HG03575 (cell line): Measurements from ENCODE around the gene C1orf35.

Source experiments
- ATAC-seq: cut with Tn5 transposase; IDR thresholded peaks from one replicate; pipeline ENCODE4 v1.9.1; 2021; ENCODE audit not compliant: unreplicated experiment, insufficient number of reproducible peaks, low FRiP score; ENCODE audit errors: extremely low read depth

Gene C1orf35

DNA sequence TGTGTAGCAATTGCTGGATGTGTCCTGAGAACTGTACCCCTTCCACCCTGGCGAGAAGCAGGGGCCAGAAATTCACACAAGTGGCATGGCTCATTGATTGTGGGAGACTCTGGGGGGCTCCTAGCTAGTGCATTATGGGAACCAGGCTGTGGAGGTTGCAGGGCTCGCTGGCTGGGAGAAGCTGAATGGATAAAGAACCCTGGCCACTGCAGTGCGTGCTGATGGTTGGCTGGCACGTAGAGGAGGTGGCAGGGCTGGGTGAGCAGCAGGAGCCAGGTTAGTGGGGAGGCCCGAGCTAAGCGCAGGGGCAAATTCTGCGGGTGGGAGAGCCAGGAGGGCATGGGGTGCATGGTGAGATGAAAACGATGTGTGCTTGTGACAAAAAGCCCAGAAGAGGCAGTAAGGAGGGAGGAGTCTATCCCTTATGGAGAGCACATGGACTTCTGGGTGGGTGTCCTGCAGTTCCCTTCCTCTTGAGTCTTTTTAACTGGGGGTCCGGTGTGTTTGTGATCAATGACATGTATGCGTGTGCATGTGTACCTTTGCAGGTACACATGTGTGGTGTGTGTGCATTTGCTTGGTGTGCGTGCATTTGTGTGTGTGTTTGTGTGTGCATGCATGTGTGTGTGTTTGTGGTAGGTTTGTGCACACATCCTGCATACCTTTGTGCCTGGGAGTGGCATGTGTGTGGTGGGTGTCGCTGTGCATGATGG, 40.5 kb upstream of the C1orf35 start:
- no peak for ATAC-seq

DNA sequence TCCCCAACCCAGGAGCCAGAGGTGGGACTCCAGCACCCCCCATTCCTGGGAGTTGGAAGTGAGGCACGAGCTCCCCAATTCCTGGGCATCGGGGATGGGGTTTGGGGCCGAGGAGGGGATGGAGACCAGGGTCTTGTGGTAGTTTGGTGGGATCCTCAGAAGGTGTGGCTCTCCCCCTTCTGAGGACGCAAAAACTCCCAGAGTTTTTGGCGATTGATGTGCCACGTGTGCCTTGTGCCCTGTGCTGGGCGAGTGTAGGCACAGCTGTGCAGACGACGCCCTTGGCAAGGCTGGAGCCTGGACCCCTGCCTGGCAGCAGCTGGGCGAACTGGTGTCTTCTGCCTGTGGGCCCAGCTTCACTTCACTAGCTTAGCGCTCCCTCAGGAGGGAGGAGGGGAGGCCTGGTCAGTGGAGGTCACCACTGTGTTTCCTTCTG, 39.6 kb upstream of the C1orf35 start:
- ATAC-seq, result no peak

DNA sequence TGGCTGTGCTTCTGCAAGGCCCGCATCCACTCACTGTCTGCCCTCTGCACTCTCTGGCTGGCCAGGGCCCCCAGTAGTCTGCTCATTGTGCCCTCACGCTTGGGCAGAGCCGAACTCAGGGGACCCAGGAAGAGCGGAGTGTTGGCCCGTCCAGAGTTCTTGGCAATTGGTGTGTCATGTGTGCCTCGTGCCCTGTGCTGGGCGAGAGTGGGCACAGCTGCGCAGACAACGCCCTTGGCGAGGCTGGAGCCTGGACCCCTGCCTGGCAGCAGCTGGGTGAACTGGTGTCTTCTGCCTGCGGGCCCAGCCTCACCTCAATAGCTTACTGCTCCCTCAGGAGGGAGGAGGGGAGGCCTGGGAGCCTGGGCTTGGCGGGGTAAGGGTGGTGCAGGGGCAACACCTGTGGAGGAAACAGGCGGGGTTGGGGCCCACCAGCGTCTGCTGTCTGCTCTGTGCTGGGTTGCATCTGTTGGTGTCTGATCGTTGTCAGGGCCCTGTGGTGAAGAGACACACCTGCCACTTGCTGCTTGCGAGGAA, 39.1 kb upstream of the C1orf35 start:
- ATAC-seq, result no peak

DNA sequence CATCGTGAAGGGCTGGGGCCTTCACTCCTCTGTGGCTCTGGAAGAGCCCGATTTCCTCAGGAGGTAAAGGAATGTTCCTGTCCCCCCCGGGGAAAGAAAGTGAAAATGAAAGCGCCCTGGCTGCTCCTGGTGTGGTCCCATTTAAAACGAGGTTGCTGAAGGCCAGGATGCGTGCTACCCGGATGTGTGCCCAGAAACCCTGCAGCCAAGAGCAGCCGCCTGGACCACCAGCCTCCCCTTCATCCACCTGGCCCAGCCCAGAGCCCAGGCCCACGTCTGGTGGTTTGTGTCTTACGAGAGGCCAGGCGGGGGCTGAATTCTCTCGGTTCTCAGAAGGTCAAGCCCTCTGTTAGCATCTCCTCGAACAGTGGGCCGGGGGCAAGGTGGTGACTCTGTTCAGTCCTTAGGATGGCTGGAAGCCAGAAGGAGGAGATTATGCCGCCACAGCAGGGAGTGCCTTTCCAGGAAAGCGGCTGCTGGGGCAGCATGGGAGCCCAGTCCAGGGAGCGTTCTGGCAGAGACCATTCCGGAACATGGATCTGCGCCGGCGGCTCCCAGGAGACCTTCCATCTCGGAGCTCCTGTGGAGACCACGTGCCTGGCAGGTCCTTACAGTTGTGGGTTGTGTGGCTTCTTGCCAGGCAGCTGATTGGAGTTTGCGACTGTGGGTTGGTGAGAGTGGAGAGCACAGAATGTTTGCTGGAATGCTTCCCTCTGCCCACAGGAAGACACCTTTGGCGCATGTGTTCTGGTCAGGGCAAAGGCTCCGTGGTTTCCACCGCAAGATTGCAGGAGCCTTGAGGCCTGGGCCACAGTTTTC, 38.3 kb upstream of the C1orf35 start:
- no peak for ATAC-seq

DNA sequence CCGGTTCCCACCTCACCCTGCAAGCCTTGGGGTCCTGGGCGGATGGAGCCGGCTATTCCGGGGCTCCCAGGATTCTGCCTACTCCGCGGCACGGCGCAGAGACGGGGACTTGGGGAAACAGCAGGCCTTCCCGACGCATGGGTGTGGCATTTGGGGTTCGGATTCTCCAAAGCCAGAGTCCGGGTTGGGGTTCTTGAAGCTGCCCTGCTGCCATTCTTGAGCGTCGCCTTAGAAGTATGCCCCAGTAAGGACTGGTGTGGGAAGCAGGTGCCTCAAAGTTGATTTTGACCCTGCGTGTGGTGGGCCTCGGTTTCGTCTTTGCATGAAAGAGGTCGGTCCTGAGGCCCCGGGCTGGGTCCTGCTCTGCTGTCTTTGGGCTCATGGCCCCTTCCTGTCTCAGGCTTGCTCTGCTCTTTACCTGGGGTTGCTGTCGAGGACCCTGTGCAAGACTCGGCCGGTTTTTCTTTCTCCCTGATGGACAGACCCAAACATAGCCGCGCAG, 37.6 kb upstream of the C1orf35 start:
- no peak for ATAC-seq

DNA sequence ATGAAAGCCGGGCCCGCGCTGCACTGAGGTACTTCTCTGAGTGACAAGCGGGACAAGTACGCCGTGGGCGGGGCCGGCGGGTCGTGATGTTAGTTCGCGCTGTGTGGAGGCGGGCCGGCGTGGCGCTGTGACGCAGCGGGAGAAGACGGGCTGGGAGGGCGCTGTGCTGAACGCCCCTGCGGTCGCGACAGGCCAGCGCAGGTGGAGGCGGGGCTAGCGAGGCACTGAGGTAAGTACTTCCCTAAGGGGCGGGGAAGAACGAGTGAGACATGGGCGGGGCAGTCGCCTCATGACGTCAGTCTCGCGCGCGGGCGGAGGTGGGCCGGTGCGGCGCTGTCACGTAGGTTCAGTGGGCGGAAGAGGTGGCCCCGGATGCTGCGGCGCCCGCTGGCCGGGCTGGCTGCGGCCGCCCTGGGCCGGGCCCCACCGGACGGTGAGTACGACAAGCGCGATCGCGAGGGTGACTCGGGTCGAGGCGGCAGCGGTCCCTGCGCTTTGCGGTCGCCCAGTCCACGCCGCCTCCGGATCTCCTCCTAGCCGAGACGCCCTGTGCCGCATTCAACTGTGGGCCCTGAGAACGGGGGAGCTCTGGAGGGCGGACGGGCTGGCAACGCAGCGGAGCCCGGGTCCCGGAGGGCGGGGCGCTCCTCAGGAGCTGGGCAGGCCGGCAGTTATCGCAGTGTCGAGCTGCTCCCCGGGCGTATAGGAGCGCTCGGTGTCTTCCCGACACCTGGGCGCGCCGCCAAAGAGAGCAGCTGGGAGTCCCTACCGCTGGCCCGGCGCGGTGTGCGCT, 37.0 kb upstream of the C1orf35 start, which contains the start of gene GUK1:
TSS of gene GUK1 (plus strand) at position 349 of the 793 bp plus-strand sequence. CDS start at position 373, 24 bp downstream.
- ATAC-seq, result peak; percentile 92

DNA sequence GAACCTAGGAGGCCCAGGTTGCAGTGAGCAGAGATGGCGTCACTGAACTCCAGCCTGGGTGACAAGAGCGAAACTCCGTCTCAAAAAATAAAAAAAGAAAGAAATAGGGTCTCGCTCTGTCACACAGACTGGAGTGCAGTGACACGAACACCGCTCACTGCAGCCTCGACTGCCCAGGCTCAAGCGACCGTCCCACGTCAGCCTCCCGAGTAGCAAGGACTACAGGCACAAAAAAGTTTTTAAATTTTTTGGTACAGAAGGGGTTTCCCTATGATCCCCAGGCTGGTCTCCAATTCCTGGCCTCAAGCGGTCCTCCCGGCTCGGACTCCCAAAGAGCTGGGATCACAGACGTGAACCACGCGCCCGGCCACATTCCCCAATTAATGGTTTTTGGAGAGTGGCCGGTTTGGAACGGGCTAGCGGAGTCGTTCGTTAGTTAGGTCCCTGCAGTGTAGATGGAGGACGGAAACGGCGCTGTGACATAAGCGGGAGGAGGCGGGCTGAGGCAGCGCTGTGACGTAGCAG, 36.3 kb upstream of the C1orf35 start:
- no peak for ATAC-seq

DNA sequence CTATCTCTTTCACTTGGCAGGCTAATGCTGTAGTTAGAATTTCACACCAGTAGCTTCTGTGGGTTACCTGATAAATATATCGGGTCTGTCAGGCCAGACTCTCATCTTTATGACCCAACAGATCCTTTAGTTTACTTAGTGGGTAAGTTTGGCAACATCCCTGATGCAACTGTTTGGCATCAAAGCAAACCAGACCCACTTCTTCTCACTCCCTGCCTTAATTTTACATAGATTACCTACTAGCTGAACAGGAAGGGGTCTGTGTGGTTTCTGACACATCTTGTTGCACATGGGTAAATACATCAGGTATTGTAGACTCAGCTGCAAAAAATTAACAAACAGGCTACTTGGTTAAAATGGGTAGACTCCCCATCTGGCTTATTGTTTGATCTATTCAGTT, 33.8 kb upstream of the C1orf35 start:
- no peak for ATAC-seq

DNA sequence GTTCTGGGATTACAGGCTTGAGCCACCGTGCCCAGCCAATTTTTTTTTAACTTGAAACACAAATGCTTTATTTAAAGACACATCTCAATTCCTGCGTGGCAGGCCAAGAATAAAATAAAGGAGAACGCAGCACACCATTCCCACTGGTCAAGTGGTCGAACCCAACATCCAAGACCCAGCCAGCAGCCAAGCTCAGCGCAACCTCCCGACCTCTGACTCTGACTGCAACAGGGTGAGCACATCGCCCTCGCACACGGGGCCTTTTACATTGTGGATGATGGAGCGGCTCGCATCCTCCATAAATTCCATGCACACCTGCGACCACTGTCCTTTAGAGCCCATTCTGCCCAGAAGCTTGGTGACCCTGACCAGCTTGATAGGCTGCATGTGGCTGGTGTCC, 31.5 kb upstream of the C1orf35 start:
- no peak for ATAC-seq

DNA sequence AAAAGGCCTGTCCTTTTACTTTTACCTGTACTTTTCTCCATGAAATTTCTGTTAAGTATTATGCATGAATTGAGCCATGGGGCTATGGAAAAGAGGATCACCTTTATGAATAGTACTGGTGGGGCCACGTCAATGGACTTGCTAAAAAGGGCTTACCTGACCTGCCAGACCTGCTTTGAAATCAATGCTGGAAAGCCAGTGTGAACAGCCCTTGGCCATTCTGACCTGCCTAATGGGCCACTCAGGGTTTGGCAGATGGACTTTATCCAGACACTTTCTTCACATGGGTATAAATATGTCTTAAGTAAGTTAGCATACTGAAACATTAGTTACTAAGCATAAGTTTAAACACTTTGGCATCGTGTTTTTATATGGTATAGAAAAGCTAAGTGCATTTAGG, 28.6 kb upstream of the C1orf35 start:
- no peak for ATAC-seq

DNA sequence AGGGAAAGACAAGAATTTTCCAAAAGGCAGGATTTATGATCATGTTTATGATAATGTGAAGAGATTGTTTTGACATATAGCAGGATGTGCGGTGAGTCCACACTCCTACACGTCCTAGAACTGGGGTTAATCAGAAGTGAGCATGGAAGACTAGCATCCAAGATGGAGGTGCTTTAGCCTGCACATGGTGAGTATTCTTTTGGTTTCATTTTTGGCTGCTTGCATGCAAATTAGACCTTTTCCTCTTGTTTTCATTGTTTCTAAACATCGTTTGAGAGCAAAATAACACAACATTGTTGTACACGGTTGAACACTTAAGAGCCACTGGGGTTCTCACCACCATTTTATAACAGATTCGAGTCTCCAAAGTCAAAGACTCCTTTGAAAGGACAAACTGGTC, 22.1 kb upstream of the C1orf35 start:
- no peak for ATAC-seq

DNA sequence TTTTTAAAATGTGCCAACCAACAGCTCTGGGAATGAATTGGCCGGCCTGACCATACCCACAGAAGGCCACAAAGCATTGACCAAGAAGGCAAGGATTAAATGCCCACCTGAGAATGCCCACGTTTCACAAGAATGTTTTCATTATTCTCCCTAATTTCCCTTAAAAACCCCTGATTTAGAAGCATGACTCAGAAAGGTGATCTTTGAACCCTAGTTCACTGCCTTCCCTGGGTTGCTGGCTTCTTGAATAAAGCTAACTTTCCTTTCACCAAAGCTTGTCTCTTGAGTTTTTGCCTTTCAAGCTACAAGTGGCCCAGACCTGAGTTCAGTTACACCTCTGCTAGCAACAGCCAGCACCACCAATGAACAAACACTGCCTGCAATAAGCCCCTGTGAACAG, 20.4 kb upstream of the C1orf35 start:
- ATAC-seq, result no peak

DNA sequence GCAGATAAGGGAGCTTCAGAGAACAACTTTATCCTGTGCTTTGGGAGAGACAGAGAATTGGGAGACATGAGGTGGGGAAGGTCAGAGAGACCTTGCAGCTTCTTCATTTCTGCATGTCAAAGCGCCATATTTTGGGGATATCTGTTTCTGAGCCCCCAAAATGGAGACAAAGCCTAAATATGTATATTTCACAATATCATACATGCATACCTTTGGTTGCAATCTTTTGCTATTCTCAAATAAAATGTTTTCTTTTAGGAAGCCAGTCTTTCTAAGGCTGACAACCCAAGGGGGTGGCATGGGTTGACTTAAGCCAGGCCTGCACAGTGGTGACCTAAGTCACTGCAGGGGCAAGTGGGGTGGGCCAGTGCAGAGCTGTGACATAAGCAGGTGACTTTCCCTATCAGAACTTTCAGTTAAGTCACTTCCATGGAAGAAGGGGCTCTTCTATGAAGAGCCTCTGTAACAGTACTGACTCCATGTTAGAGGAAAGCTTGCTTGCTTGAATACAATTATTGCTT, 19.9 kb upstream of the C1orf35 start:
- ATAC-seq, result no peak

DNA sequence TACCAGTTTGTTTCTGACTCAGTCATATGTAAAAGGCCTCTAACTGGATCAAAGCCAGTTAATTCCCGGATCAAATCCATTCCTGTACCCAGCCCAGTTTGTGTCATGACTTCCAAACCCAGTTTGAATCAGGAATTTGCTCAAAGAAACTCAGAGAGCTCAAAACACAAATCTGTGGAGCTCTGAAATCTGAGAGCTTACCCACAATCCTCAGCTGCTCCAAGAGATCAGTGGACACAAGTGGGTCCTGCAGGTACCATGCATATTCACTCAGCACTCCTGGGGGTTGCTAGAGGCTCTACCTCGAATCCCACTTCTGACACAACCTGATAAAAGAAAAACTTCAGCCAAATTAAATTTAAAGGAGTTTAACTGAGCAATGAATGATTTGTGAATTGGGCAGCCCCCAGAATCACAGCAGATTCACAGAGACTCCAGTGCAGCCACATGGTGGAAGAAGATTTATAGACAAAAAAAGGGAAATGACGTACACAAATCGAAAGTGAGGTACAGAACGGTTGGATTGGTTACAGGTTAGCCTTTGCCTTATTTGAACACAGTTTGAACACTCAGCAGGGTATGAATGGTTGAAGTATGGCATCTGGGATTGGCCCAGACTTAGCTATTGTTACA, 17.8 kb upstream of the C1orf35 start:
- ATAC-seq, result no peak

DNA sequence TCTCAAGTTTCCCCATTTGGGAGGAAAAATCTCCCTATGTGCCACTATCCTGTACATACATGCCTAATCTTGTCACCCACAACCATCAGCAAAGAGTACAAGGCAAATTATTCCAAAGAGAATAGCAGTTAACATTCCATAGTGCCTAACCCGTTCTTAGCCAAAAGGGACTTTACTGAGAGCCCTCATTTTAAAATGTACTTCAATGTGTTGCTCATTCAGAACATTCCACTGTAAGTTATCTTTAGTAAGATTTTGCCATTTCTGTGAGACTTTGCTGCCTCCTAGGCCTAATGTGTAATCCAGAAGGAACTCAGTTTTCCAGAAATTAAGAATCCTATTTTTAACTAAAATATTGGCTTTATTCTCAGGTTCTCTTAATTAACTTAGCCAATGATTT, 17.2 kb upstream of the C1orf35 start:
- no peak for ATAC-seq

DNA sequence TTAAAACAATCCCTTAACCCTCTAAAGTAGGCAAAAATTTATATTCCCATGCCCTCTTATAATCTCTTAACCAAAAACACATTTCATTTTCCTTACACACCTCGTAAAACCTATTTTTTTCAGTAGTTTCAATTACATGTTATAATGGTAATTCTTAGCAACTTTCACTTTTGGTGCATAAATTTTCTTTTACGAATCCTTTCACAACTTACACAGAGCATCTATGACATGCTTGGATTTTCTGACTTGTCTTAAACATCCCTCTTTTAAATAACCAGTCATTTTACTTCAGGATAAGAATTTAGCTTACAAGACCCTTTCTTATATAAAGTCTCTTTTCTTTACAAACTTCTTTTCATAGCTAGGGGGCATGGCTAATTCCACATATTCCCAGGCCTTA, 14.9 kb upstream of the C1orf35 start:
- no peak for ATAC-seq

DNA sequence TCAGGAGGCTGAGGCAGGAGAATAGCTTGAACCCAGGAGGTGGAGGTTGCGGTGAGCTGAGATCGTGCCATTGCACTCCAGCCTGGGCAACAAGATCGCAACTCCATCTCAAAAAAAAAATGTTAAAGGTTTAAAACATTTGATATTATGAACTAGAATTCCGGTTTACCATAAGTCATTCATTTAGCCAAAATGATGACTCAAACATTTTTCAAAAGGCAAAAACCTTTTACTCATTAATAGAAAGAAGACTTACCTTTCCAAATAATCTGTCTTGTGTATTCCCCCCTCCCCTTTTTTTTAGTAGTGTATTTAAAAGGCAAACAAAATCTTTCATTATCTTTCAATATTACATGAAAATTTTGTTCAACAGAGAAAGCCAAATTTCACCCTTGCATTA, 14.2 kb upstream of the C1orf35 start:
- no peak for ATAC-seq

DNA sequence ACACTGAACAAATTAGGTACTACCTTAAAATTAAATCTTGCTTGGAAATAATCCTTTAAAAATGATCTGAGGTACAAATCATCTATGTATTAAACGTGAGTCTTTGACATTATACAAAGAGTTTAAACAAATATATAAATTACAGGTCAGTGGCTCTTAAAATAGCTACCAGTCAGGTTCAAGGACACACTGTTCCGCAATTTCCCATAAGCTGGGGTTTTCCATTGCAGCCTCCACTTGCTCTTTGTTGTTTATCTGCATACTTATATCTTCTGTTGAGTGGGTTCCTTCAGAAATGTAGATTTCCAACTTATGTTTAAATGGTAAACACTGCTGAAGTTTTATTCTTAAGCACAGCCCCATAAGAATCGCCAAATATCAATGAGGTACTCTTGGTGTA, 11.7 kb upstream of the C1orf35 start:
- ATAC-seq, result no peak
